Liver (tissue), 9 donors: ENCODE results near the gene CRYL1. TPM values are rescaled to one million over a fixed set of nuclear protein-coding genes. Genes with fewer than 3 reads are reported as not detected.

Experiments
- DNase-seq: peaks from one replicate; pipeline ENCODE4 v3.0.0-alpha.2; 2017; ENCODE audit warnings: low spot score
- H3K27ac ChIP-seq, 2 donors: one replicate each; pipeline ENCODE4 v1.7.0; 2013; ENCODE audit warnings: inconsistent platforms in 2 of 2, low read length in 2 of 2, control low read depth in 1 of 2, low read depth in 1 of 2, mild to moderate bottlenecking in 1 of 2
- H3K27me3 ChIP-seq, 4 donors: one replicate each; pipeline versions ENCODE4 v1.6.1 to v1.7.0; 2013; ENCODE audit warnings: low read length in 3 of 4, inconsistent platforms in 1 of 4, mild to moderate bottlenecking in 1 of 4, moderate library complexity in 1 of 4; ENCODE audit not compliant: control insufficient read depth in 4 of 4, insufficient read depth in 4 of 4
- H3K36me3 ChIP-seq, 4 donors: one replicate each; pipeline versions ENCODE4 v1.6.1 to v1.7.0; 2013; ENCODE audit warnings: low read length in 3 of 4, mild to moderate bottlenecking in 3 of 4, low read depth in 1 of 4, moderate library complexity in 1 of 4; ENCODE audit not compliant: control insufficient read depth in 4 of 4, insufficient read depth in 3 of 4
- H3K4me1 ChIP-seq, 4 donors: one replicate each; pipeline versions ENCODE4 v1.6.1 to v1.7.0; 2013; ENCODE audit warnings: low read length in 3 of 4, mild to moderate bottlenecking in 3 of 4, moderate library complexity in 1 of 4; ENCODE audit not compliant: control insufficient read depth in 4 of 4, insufficient read depth in 4 of 4
- H3K4me3 ChIP-seq, 3 donors: one replicate each; pipeline versions ENCODE4 v1.6.1 to v1.7.0; 2013; ENCODE audit warnings: low read length in 3 of 3, control low read depth in 1 of 3, low read depth in 1 of 3, mild to moderate bottlenecking in 1 of 3
- H3K9ac ChIP-seq, 2 donors: one replicate each; pipeline ENCODE4 v1.7.0; 2013; ENCODE audit warnings: low read length in 2 of 2, mild to moderate bottlenecking in 2 of 2, moderate library complexity in 2 of 2, control low read depth in 1 of 2, low read depth in 1 of 2
- H3K9me3 ChIP-seq, 4 donors: one replicate each; pipeline versions ENCODE4 v1.6.1 to v1.7.0; 2013; ENCODE audit warnings: low read length in 3 of 4; ENCODE audit not compliant: control insufficient read depth in 4 of 4
- EGR1 ChIP-seq, 2 donors: IDR thresholded peaks; 2 replicates each; pipeline ENCODE4 v1.6.1; 2016 to 2018; ENCODE audit warnings: antibody characterized with exemption in 2 of 2, low read depth in 2 of 2
- FOXA2 ChIP-seq: IDR thresholded peaks from 2 replicates; pipeline ENCODE4 v1.6.1; 2016; ENCODE audit warnings: antibody characterized with exemption
- GABPA ChIP-seq, 2 donors: IDR thresholded peaks in 1 of 2; conservative IDR thresholded peaks in 1 of 2; 2 replicates each; pipeline ENCODE4 v1.6.1; 2016; ENCODE audit warnings: antibody characterized with exemption in 2 of 2, mild to moderate bottlenecking in 1 of 2, moderate library complexity in 1 of 2
- HNF4G ChIP-seq: IDR thresholded peaks from 2 replicates; pipeline ENCODE4 v1.6.1; 2016; ENCODE audit warnings: antibody characterized with exemption
- JUND ChIP-seq, 2 donors: IDR thresholded peaks; 2 replicates each; pipeline ENCODE4 v1.6.1; 2016; ENCODE audit warnings: antibody characterized with exemption in 2 of 2
- NR2F2 ChIP-seq: IDR thresholded peaks from 2 replicates; pipeline ENCODE4 v1.6.1; 2016; ENCODE audit warnings: antibody characterized with exemption
- RAD21 ChIP-seq, 2 donors: IDR thresholded peaks; 2 replicates each; pipeline ENCODE4 v1.6.1; 2016; ENCODE audit warnings: antibody characterized with exemption in 2 of 2, mild to moderate bottlenecking in 2 of 2
- RXRA ChIP-seq, 2 donors: IDR thresholded peaks; 2 replicates each; pipeline ENCODE4 v1.6.1; 2017 to 2018; ENCODE audit warnings: antibody characterized with exemption in 2 of 2, mild to moderate bottlenecking in 1 of 2
- SP1 ChIP-seq: IDR thresholded peaks from 2 replicates; pipeline ENCODE4 v1.6.1; 2018; ENCODE audit warnings: antibody characterized with exemption, mild to moderate bottlenecking
- TAF1 ChIP-seq: conservative IDR thresholded peaks from 2 replicates; pipeline ENCODE4 v1.6.1; 2016; ENCODE audit warnings: antibody characterized with exemption, mild to moderate bottlenecking
- WGBS: extraction: QIAGEN DNeasy Blood & Tissue Kit; methylation state at CpG from one replicate; pipeline ENCODE4 v1.1.7; 2013; 5-methylcytosine and 5-hydroxymethylcytosine counted together
- polyA plus RNA-seq, 2 donors: library from polyadenylated mRNA; stranded (reverse) in 1 of 2; unstranded in 1 of 2; fragments of 200-250 nt in 1 of 2; fragments of >200 nt in 1 of 2; fragmentation: Nextera tagmentation in 1 of 2; extraction: Ambion mirVana in 1 of 2; gene quantifications; one replicate each; pipeline versions ENCODE4 v1.2.1 to v1.2.3, GENCODE V29; 2013 to 2015
- total RNA-seq, 2 donors: library from RNA; depleted of rRNA; stranded (reverse); fragments of >200 nt; gene quantifications; one replicate each; pipeline ENCODE4 v1.2.3, GENCODE V29; 2014
- TF ChIP-seq, protein P1 (sequence below): fragments of 150-350 bp; IDR thresholded peaks from 2 replicates; pipeline ENCODE4 v1.5.1; 2017; ENCODE audit warnings: improper control_type of control experiment, low read depth, low read length; ENCODE audit not compliant: missing input control
- TF ChIP-seq, protein P2 (sequence below): IDR thresholded peaks from 2 replicates; pipeline ENCODE4 v1.6.1; 2016; ENCODE audit warnings: antibody characterized with exemption
- TF ChIP-seq, protein P3 (sequence below): IDR thresholded peaks from 2 replicates; pipeline ENCODE4 v1.6.1; 2016; ENCODE audit warnings: antibody characterized with exemption, mild to moderate bottlenecking
- TF ChIP-seq, protein P4 (sequence below): IDR thresholded peaks from 2 replicates; pipeline ENCODE4 v1.6.1; 2016; ENCODE audit warnings: antibody characterized with exemption
- TF ChIP-seq, protein P5 (sequence below): IDR thresholded peaks from 2 replicates; pipeline ENCODE4 v1.6.1; 2016; ENCODE audit warnings: antibody characterized with exemption
- donor health status: healthy.
- donor health status: healthy.
- donor health status: healthy.
- donor health status: healthy.
- donor health status: healthy.

Gene CRYL1
- total and polyA plus RNA-seq, 4 donors, result 87.8 to 179 (median 168) TPM

DNA sequence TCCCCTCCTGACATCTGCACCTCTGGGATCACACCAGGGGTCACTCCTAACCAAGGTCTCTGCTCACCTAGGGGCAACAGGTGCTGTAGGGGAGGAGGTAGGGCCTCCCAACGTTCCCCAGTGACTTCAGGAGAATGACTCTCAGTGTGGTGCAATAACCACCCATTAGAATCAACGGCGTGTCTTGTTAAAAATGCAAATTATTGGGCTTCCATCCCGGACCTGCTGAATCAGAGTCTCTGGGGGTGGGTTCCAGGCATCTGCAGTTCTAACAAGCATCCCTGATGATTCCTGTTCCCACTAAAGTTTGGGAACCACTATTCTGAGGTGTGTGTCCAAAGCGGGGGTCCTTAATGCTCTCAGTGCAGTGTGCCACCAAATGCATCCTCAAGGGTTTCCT, 84.6 kb downstream of the CRYL1 start:
- H3K4me3 ChIP-seq, result no peak overlapping the region
- H3K36me3 ChIP-seq, result peaks cover 3 to 25% (median 22%) of the 10 kb centered on the region in 4 donors
- TF ChIP-seq HNF4G (no peak), JUND (IDR thresholded peaks at IDR 0.05) (no peak), GABPA (IDR thresholded peaks at IDR 0.05 in 1 of 2, conservative IDR thresholded peaks at IDR 0.05 in 1 of 2) (no peak), TAF1 (no peak)
- TF ChIP-seq, protein P1, sequence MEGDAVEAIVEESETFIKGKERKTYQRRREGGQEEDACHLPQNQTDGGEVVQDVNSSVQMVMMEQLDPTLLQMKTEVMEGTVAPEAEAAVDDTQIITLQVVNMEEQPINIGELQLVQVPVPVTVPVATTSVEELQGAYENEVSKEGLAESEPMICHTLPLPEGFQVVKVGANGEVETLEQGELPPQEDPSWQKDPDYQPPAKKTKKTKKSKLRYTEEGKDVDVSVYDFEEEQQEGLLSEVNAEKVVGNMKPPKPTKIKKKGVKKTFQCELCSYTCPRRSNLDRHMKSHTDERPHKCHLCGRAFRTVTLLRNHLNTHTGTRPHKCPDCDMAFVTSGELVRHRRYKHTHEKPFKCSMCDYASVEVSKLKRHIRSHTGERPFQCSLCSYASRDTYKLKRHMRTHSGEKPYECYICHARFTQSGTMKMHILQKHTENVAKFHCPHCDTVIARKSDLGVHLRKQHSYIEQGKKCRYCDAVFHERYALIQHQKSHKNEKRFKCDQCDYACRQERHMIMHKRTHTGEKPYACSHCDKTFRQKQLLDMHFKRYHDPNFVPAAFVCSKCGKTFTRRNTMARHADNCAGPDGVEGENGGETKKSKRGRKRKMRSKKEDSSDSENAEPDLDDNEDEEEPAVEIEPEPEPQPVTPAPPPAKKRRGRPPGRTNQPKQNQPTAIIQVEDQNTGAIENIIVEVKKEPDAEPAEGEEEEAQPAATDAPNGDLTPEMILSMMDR, result no peak
- H3K9ac ChIP-seq, result no peak overlapping the region
- H3K4me1 ChIP-seq, result no peaks in the 10 kb centered on the region
- H3K9me3 ChIP-seq, result no peaks in the 10 kb centered on the region
- H3K27me3 ChIP-seq, result no peaks in the 10 kb centered on the region
- H3K27ac ChIP-seq, result no peak overlapping the region
- no peak for DNase-seq
- 82% methylated on average over 5 of the region's 5 CpGs for WGBS

DNA sequence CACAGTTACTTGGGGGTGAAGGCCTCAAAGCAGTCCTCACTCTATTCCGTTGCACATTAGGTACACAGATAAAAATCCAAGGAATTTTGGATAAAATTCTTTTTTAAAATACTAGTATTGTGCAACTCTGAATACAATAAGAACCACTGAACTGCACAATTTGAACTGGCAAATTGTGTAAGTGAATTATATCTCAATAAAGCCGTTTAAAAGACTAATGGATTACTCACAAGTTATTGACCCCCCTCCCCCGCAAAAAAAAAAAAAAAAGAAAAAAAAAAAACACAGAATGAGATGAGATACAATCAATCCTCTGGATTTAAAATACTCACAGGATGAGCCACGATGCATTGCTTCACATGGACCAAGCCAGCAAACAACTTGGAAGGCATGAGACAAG, 86.4 kb downstream of the CRYL1 start:
- TF ChIP-seq EGR1 (IDR thresholded peaks at IDR 0.05; ENCODE audit: low read depth in 2 of 2) (no peak), SP1 (no peak), RAD21 (IDR thresholded peaks at IDR 0.05) (no peak), GABPA (IDR thresholded peaks at IDR 0.05 in 1 of 2, conservative IDR thresholded peaks at IDR 0.05 in 1 of 2) (no peak), JUND (IDR thresholded peaks at IDR 0.05) (no peak), TAF1 (no peak), NR2F2 (no peak), FOXA2 (no peak), RXRA (IDR thresholded peaks at IDR 0.05) (no peak), HNF4G (no peak)
- TF ChIP-seq, protein P2, sequence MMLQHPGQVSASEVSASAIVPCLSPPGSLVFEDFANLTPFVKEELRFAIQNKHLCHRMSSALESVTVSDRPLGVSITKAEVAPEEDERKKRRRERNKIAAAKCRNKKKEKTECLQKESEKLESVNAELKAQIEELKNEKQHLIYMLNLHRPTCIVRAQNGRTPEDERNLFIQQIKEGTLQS, result no peak
- TF ChIP-seq, protein P3, sequence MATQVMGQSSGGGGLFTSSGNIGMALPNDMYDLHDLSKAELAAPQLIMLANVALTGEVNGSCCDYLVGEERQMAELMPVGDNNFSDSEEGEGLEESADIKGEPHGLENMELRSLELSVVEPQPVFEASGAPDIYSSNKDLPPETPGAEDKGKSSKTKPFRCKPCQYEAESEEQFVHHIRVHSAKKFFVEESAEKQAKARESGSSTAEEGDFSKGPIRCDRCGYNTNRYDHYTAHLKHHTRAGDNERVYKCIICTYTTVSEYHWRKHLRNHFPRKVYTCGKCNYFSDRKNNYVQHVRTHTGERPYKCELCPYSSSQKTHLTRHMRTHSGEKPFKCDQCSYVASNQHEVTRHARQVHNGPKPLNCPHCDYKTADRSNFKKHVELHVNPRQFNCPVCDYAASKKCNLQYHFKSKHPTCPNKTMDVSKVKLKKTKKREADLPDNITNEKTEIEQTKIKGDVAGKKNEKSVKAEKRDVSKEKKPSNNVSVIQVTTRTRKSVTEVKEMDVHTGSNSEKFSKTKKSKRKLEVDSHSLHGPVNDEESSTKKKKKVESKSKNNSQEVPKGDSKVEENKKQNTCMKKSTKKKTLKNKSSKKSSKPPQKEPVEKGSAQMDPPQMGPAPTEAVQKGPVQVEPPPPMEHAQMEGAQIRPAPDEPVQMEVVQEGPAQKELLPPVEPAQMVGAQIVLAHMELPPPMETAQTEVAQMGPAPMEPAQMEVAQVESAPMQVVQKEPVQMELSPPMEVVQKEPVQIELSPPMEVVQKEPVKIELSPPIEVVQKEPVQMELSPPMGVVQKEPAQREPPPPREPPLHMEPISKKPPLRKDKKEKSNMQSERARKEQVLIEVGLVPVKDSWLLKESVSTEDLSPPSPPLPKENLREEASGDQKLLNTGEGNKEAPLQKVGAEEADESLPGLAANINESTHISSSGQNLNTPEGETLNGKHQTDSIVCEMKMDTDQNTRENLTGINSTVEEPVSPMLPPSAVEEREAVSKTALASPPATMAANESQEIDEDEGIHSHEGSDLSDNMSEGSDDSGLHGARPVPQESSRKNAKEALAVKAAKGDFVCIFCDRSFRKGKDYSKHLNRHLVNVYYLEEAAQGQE, result no peak
- TF ChIP-seq, protein P4, sequence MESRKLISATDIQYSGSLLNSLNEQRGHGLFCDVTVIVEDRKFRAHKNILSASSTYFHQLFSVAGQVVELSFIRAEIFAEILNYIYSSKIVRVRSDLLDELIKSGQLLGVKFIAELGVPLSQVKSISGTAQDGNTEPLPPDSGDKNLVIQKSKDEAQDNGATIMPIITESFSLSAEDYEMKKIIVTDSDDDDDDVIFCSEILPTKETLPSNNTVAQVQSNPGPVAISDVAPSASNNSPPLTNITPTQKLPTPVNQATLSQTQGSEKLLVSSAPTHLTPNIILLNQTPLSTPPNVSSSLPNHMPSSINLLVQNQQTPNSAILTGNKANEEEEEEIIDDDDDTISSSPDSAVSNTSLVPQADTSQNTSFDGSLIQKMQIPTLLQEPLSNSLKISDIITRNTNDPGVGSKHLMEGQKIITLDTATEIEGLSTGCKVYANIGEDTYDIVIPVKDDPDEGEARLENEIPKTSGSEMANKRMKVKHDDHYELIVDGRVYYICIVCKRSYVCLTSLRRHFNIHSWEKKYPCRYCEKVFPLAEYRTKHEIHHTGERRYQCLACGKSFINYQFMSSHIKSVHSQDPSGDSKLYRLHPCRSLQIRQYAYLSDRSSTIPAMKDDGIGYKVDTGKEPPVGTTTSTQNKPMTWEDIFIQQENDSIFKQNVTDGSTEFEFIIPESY, result no peak
- TF ChIP-seq, protein P5, sequence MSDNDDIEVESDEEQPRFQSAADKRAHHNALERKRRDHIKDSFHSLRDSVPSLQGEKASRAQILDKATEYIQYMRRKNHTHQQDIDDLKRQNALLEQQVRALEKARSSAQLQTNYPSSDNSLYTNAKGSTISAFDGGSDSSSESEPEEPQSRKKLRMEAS, result no peak
- WGBS, result 83% methylated on average over 4 of the region's 4 CpGs
- DNase-seq, result no peak
- no peak overlapping the region for H3K9ac ChIP-seq
- peaks cover 7 to 29% (median 25%) of the 10 kb centered on the region in 4 donors for H3K36me3 ChIP-seq
- no peaks in the 10 kb centered on the region for H3K27me3 ChIP-seq
- no peaks in the 10 kb centered on the region for H3K9me3 ChIP-seq
- H3K27ac ChIP-seq, result no peak overlapping the region
- no peak overlapping the region for H3K4me3 ChIP-seq
- no peaks in the 10 kb centered on the region for H3K4me1 ChIP-seq
